GM13976 (cell line): ENCODE data around the gene AGO4.

Experiments
- DNase-seq: peaks from one replicate; pipeline ENCODE4 v3.0.0; 2012; ENCODE audit warnings: low spot score
- CTCF ChIP-seq: IDR thresholded peaks from 2 replicates; pipeline ENCODE4 v1.5.1; 2012; ENCODE audit warnings: borderline replicate concordance, mild to moderate bottlenecking; ENCODE audit not compliant: insufficient read depth; ENCODE audit errors: extremely low read depth, missing control alignments, control extremely low read depth
- in situ Hi-C: fragments of 300-500 bp; cut with MboI; formaldehyde crosslinking; loops from one replicate; pipeline ENCODE4 v1.12.0; 2022; ENCODE audit warnings: low sequenced_read_pairs, mixed read lengths, inconsistent platforms; ENCODE audit not compliant: unreplicated experiment

The AGO4 gene

DNA sequence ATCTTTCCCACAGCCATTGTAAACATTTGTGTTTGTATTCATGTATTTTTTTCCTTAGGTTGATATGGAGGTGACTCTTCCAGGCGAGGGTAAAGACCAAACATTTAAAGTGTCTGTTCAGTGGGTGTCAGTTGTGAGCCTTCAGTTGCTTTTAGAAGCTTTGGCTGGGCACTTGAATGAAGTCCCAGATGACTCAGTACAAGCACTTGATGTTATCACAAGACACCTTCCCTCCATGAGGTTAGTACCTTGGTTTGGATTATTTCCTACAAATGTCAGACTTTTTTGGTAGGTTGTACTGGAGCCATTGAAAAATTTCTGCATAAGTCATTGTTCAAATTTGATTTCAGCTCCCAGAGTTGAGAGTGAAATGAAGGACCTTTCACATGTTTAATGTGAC is 17.4 kb downstream of the AGO4 start:
- in situ Hi-C loops = no loop called here
- TF ChIP-seq CTCF = no peak
- no peak for DNase-seq

GRCh38 chr1:35832276-35832905 is 24.6 kb downstream of the AGO4 start:
- in situ Hi-C loops = no loop called here
- no peak for DNase-seq
- no peak for TF ChIP-seq CTCF

DNA sequence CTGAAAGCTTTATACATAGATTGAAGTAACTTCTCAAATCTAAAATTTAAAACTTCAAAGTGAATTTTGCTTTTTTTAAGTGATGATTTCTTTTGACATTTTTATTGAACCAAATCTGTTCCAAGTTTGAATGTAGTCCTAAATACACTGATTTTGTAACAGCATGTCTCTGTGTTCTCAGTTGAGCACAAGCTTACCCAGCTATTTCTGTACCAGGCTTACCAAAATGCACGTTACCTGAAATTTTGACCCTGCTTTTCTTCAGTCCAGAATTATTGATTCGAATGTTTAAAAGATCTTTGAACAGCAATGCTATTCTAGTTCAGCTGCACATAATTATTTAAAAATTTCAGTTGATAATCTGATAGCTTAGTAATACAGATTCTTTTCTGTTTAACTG is 25.6 kb downstream of the AGO4 start:
- no peak for DNase-seq
- no peak for TF ChIP-seq CTCF
- in situ Hi-C loops = no loop called here

GRCh38 chr1:35834218-35834617 is 26.4 kb downstream of the AGO4 start:
- no peak for TF ChIP-seq CTCF
- no peak for DNase-seq
- in situ Hi-C loops = no loop called here

DNA sequence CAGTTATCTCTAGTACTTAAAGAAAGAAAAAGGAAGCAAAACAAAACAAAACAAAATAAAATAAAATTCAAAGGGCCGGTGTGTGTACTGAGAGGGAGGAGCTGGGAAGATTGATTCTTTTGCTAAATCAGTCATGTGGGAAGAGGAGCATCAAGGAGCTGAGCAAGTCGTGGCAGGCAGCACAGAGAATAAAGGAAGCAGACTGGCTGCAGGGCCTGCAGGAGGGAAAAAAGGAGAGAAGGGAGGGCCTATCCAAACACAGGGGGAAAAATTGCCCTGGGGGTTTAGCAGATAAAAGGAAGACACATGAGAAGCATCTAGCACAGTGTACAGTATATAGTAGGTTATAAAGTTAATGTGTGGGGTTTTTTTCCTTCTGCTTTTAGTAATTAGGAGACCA is 27.6 kb downstream of the AGO4 start:
- TF ChIP-seq CTCF = no peak
- in situ Hi-C loops = no loop called here
- DNase-seq = no peak

DNA sequence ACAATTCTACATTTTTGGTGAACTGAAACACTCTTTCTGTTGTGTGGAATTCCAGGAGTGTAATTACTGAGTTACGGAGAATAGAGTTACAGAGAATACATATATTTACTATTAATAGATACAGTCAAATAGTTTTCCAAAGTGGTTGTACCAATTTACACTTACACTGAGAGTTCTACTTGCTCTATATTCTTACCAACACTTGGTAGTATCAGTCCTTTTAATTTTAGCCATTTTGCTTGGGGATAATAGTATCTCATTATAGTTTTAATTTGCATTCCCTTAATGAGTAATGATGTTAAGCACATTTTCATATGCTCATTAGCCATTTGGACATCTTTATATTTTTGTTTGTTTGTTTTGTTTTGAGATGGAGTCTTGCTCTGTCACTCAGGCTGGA is 28.9 kb downstream of the AGO4 start:
- DNase-seq = no peak
- TF ChIP-seq CTCF = no peak
- in situ Hi-C loops = no loop called here
